Right atrium auricular region (tissue), 2 donors: ENCODE results near the gene WDFY2. TPM values are rescaled to one million over a fixed set of nuclear protein-coding genes. Genes with fewer than 3 reads are reported as not detected.

ENCODE experiments used
- DNase-seq: peaks from one replicate; pipeline ENCODE4 v3.0.0-alpha.2; 2019; ENCODE audit warnings: low spot score
- H3K27ac ChIP-seq, 2 donors: fragments of 200-600 bp; sonication (generic); 1 replicate in 1 of 2; 2 replicates in 1 of 2; pipeline ENCODE4 v1.5.1; 2016 to 2019
- H3K27me3 ChIP-seq, 2 donors: fragments of 200-600 bp; sonication (generic); one replicate each; pipeline versions ENCODE4 v1.5.1 to v1.6.0; 2017 to 2019
- H3K36me3 ChIP-seq: fragments of 200-600 bp; sonication (generic); one replicate; pipeline ENCODE4 v1.5.1; 2016
- H3K4me1 ChIP-seq, 2 donors: fragments of 200-600 bp; sonication (generic); one replicate each; pipeline versions ENCODE4 v1.5.1 to v1.6.0; 2017 to 2019
- H3K4me3 ChIP-seq, 2 donors: fragments of 200-600 bp; sonication (generic); 1 replicate in 1 of 2; 2 replicates in 1 of 2; pipeline ENCODE4 v1.5.1; 2017 to 2019; ENCODE audit warnings: mild to moderate bottlenecking in 1 of 2, moderate library complexity in 1 of 2
- H3K9me3 ChIP-seq, 2 donors: fragments of 200-600 bp; sonication (generic); one replicate each; pipeline ENCODE4 v1.5.1; 2019
- CTCF ChIP-seq, 2 donors: fragments of 200-600 bp; sonication (generic); IDR thresholded peaks; one replicate each; pipeline ENCODE4 v1.5.1; 2019; ENCODE audit warnings: antibody characterized with exemption in 2 of 2
- total RNA-seq, 2 donors: library from RNA; depleted of rRNA; stranded (reverse); fragments of >200 nt; gene quantifications; one replicate each; pipeline ENCODE4 v1.1.0, GENCODE V29; 2016

The WDFY2 gene
- total RNA-seq, 2 donors from 2014 or later, result 2.3 to 3.8 TPM

- Histone ChIP-seq H3K9me3 (no peaks in the 10 kb centered on the region), H3K4me1 (peaks cover 0 to 5% of the 10 kb centered on the region in 2 donors), H3K27ac (no peak overlapping the region), H3K36me3 (no peaks in the 10 kb centered on the region), H3K27me3 (no peaks in the 10 kb centered on the region), H3K4me3 (no peak overlapping the region)
- no peak for DNase-seq
- no peak for TF ChIP-seq CTCF (IDR thresholded peaks at IDR 0.05)
These were observed 154.1 kb downstream of the WDFY2 start for GRCh38 chr13:51738226-51738905.

GRCh38 chr13:51739027-51739764 is 154.9 kb downstream of the WDFY2 start:
- Histone ChIP-seq H3K9me3 (no peaks in the 10 kb centered on the region), H3K4me1 (peaks cover 0 to 5% of the 10 kb centered on the region in 2 donors), H3K36me3 (no peaks in the 10 kb centered on the region), H3K27me3 (no peaks in the 10 kb centered on the region), H3K27ac (peak overlapping the region in 1 of 2 donors; percentile 36), H3K4me3 (no peak overlapping the region)
- TF ChIP-seq CTCF (IDR thresholded peaks at IDR 0.05), result no peak
- no peak for DNase-seq

GRCh38 chr13:51740698-51741097 is 156.4 kb downstream of the WDFY2 start:
- no peak overlapping the region for H3K27ac ChIP-seq
- no peak for TF ChIP-seq CTCF (IDR thresholded peaks at IDR 0.05)

GRCh38 chr13:51742031-51742430 is 157.8 kb downstream of the WDFY2 start:
- Histone ChIP-seq H3K27ac (no peak overlapping the region), H3K9me3 (no peaks in the 10 kb centered on the region), H3K36me3 (no peaks in the 10 kb centered on the region), H3K4me1 (peaks cover 0 to 5% of the 10 kb centered on the region in 2 donors), H3K4me3 (no peak overlapping the region), H3K27me3 (no peaks in the 10 kb centered on the region)
- no peak for DNase-seq
- no peak for TF ChIP-seq CTCF (IDR thresholded peaks at IDR 0.05)

More at GRCh38 chr13:51740698-51741097, 156.4 kb downstream of the WDFY2 start:
- Histone ChIP-seq H3K4me1 (peaks cover 0 to 5% of the 10 kb centered on the region in 2 donors), H3K9me3 (no peaks in the 10 kb centered on the region), H3K4me3 (no peak overlapping the region), H3K27me3 (no peaks in the 10 kb centered on the region), H3K36me3 (no peaks in the 10 kb centered on the region)
- no peak for DNase-seq

DNA sequence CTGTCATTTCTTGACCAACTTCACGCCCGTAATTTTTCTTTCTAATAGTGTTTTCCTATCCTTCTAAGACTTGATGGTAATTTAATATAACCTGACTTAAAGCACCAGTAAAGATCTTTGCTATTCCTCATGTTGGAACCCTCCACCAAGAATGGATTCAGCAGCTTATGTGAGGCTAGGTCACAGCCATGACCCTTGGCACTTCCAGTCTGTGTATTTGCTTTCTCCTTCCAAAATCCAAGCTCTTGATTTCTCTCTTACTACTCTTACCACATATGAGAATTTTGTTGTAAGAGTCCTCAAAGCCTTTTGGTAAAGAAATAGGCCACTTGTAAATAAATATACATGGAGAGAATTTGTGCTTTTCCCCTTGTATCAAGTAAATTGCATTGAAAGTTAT is 158.3 kb downstream of the WDFY2 start:
- no peak for DNase-seq
- H3K9me3 ChIP-seq, result peaks cover 0 to 1% of the 10 kb centered on the region in 2 donors
- H3K36me3 ChIP-seq, result peaks cover under 1% of the 10 kb centered on the region
- H3K27me3 ChIP-seq, result no peaks in the 10 kb centered on the region
- no peak overlapping the region for H3K4me3 ChIP-seq
- TF ChIP-seq CTCF (IDR thresholded peaks at IDR 0.05), result no peak
- no peak overlapping the region for H3K27ac ChIP-seq
- peaks cover 0 to 5% of the 10 kb centered on the region in 2 donors for H3K4me1 ChIP-seq
